ENCODE results near the gene NANOS2.

GRCh38 chr19:45905011-45905410 is 9.6 kb downstream of the NANOS2 start:
- TF ChIP-seq CTCF (IDR thresholded peaks at IDR 0.05; ENCODE audit: low read depth, low read length, poor library complexity, severe bottlenecking) (no peak), EZH2phosphoT487 (IDR thresholded peaks at IDR 0.05; ENCODE audit: borderline replicate concordance, low read length) (no peak)

Measured in DOHH2 (cell line).